Memory B cell (primary cell): Measurements from ENCODE around the gene MCF2L2.
"Not testable (repeated sequence)": the region's sequence is repeated elsewhere in the genome, so short reads cannot be mapped to it uniquely, and the experiment has no call there.

Source experiments
- ATAC-seq: fragments of 150-1000 bp; cut with Tn5 transposase; 2 replicates; pipeline ENCODE4 v1.10.0; 2021; ENCODE audit warnings: low read depth, mild to moderate bottlenecking, moderate library complexity
- DNase-seq, 2 donors: peaks; one replicate each; pipeline ENCODE4 v3.0.0; 2022; ENCODE audit warnings: low spot score in 2 of 2
- H3K27ac Mint-ChIP-seq: one replicate; pipeline ENCODE4 v1.8.0; 2022; ENCODE audit warnings: mild to moderate bottlenecking, moderate library complexity, mixed read lengths
- H3K27me3 Mint-ChIP-seq: one replicate; pipeline ENCODE4 v1.8.0; 2022; ENCODE audit warnings: mixed read lengths
- H3K36me3 Mint-ChIP-seq: one replicate; pipeline ENCODE4 v1.8.0; 2022; ENCODE audit warnings: mild to moderate bottlenecking, mixed read lengths
- H3K4me1 Mint-ChIP-seq: one replicate; pipeline ENCODE4 v1.8.0; 2022; ENCODE audit warnings: mixed read lengths
- H3K4me3 Mint-ChIP-seq: one replicate; pipeline ENCODE4 v1.8.0; 2022; ENCODE audit warnings: mild to moderate bottlenecking, moderate library complexity, mixed read lengths
- H3K9me3 Mint-ChIP-seq: one replicate; pipeline ENCODE4 v1.8.0; 2022; ENCODE audit warnings: mixed read lengths

Gene MCF2L2

GRCh38 chr3:183377307-183377959, 51.0 kb downstream of the MCF2L2 start:
- Mint-ChIP-seq H3K4me1 (peaks cover 23% of the 10 kb centered on the region), H3K27ac (no peak overlapping the region)
- no peak for ATAC-seq

GRCh38 chr3:183375787-183376186, 52.6 kb downstream of the MCF2L2 start:
- Mint-ChIP-seq H3K4me3 (no peak overlapping the region), H3K27ac (no peak overlapping the region), H3K9me3 (no peaks in the 10 kb centered on the region), H3K27me3 (peaks cover 7% of the 10 kb centered on the region), H3K4me1 (peaks cover 12% of the 10 kb centered on the region), H3K36me3 (no peaks in the 10 kb centered on the region)
- DNase-seq, result no peak
- ATAC-seq, result peak; percentile 49

More at GRCh38 chr3:183377307-183377959, 51.0 kb downstream of the MCF2L2 start:
- DNase-seq, result no peak
- H3K27me3 Mint-ChIP-seq, result peaks cover 7% of the 10 kb centered on the region
- H3K4me3 Mint-ChIP-seq, result no peak overlapping the region
- H3K36me3 Mint-ChIP-seq, result no peaks in the 10 kb centered on the region
- no peaks in the 10 kb centered on the region for H3K9me3 Mint-ChIP-seq

- Mint-ChIP-seq H3K4me3 (no peak overlapping the region), H3K9me3 (no peaks in the 10 kb centered on the region), H3K27me3 (peaks cover 7% of the 10 kb centered on the region), H3K4me1 (peaks cover 11% of the 10 kb centered on the region), H3K27ac (no peak overlapping the region), H3K36me3 (no peaks in the 10 kb centered on the region)
- no peak for DNase-seq
- no peak for ATAC-seq
Observed at GRCh38 chr3:183375337-183375736, 53.1 kb downstream of the MCF2L2 start.

- ATAC-seq (no peak), DNase-seq (no peak)
- H3K4me1 Mint-ChIP-seq, result peaks cover 11% of the 10 kb centered on the region
- peaks cover 7% of the 10 kb centered on the region for H3K27me3 Mint-ChIP-seq
- no peaks in the 10 kb centered on the region for H3K9me3 Mint-ChIP-seq
- H3K27ac Mint-ChIP-seq, result no peak overlapping the region
- H3K4me3 Mint-ChIP-seq, result no peak overlapping the region
- H3K36me3 Mint-ChIP-seq, result no peaks in the 10 kb centered on the region
Observed at GRCh38 chr3:183372911-183373310, 55.5 kb downstream of the MCF2L2 start.

GRCh38 chr3:183371600-183371968, 56.8 kb downstream of the MCF2L2 start:
- not testable (repeated sequence) for H3K4me1 Mint-ChIP-seq, H3K36me3 Mint-ChIP-seq, H3K9me3 Mint-ChIP-seq, H3K27me3 Mint-ChIP-seq, H3K4me3 Mint-ChIP-seq, H3K27ac Mint-ChIP-seq, DNase-seq, ATAC-seq

- H3K36me3 Mint-ChIP-seq, result no peaks in the 10 kb centered on the region
- H3K27ac Mint-ChIP-seq, result no peak overlapping the region
- H3K9me3 Mint-ChIP-seq, result no peaks in the 10 kb centered on the region
- DNase-seq, result no peak
- H3K27me3 Mint-ChIP-seq, result peaks cover 7% of the 10 kb centered on the region
- no peak overlapping the region for H3K4me3 Mint-ChIP-seq
- peaks cover 3% of the 10 kb centered on the region for H3K4me1 Mint-ChIP-seq
- no peak for ATAC-seq
Observed at GRCh38 chr3:183370391-183370790, 58.0 kb downstream of the MCF2L2 start.

GRCh38 chr3:183369627-183370026, 58.8 kb downstream of the MCF2L2 start:
- no peak overlapping the region for H3K27ac Mint-ChIP-seq
- H3K9me3 Mint-ChIP-seq, result no peaks in the 10 kb centered on the region
- ATAC-seq (no peak), DNase-seq (no peak)
- no peaks in the 10 kb centered on the region for H3K36me3 Mint-ChIP-seq
- H3K27me3 Mint-ChIP-seq, result peaks cover 4% of the 10 kb centered on the region
- H3K4me3 Mint-ChIP-seq, result no peak overlapping the region
- no peaks in the 10 kb centered on the region for H3K4me1 Mint-ChIP-seq

- H3K36me3 Mint-ChIP-seq, result no peaks in the 10 kb centered on the region
- H3K27ac Mint-ChIP-seq, result no peak overlapping the region
- DNase-seq, result no peak
- no peaks in the 10 kb centered on the region for H3K9me3 Mint-ChIP-seq
- no peaks in the 10 kb centered on the region for H3K4me1 Mint-ChIP-seq
- no peak for ATAC-seq
- peaks cover 4% of the 10 kb centered on the region for H3K27me3 Mint-ChIP-seq
- no peak overlapping the region for H3K4me3 Mint-ChIP-seq
Observed at GRCh38 chr3:183369117-183369516, 59.3 kb downstream of the MCF2L2 start.

- Mint-ChIP-seq H3K4me1 (no peaks in the 10 kb centered on the region), H3K9me3 (no peaks in the 10 kb centered on the region), H3K27me3 (peaks cover 10% of the 10 kb centered on the region), H3K36me3 (no peaks in the 10 kb centered on the region), H3K4me3 (no peak overlapping the region), H3K27ac (no peak overlapping the region)
- DNase-seq (no peak), ATAC-seq (no peak)
Observed at GRCh38 chr3:183360971-183361624, 67.3 kb downstream of the MCF2L2 start.

GRCh38 chr3:183359036-183359435, 69.4 kb downstream of the MCF2L2 start:
- no peak for DNase-seq
- no peak overlapping the region for H3K27ac Mint-ChIP-seq
- no peaks in the 10 kb centered on the region for H3K9me3 Mint-ChIP-seq
- H3K27me3 Mint-ChIP-seq, result peaks cover 12% of the 10 kb centered on the region
- no peaks in the 10 kb centered on the region for H3K36me3 Mint-ChIP-seq
- H3K4me3 Mint-ChIP-seq, result no peak overlapping the region
- no peaks in the 10 kb centered on the region for H3K4me1 Mint-ChIP-seq
- ATAC-seq, result no peak

- Mint-ChIP-seq H3K36me3 (no peaks in the 10 kb centered on the region), H3K27me3 (peaks cover 12% of the 10 kb centered on the region), H3K27ac (no peak overlapping the region), H3K4me3 (no peak overlapping the region), H3K4me1 (no peaks in the 10 kb centered on the region), H3K9me3 (no peaks in the 10 kb centered on the region)
- no peak for ATAC-seq
- DNase-seq, result no peak
Observed at GRCh38 chr3:183357564-183358079, 70.8 kb downstream of the MCF2L2 start.

- H3K27ac Mint-ChIP-seq, result no peak overlapping the region
- DNase-seq (no peak), ATAC-seq (no peak)
- H3K4me1 Mint-ChIP-seq, result no peaks in the 10 kb centered on the region
- H3K36me3 Mint-ChIP-seq, result no peaks in the 10 kb centered on the region
- H3K9me3 Mint-ChIP-seq, result no peaks in the 10 kb centered on the region
- peaks cover 12% of the 10 kb centered on the region for H3K27me3 Mint-ChIP-seq
- no peak overlapping the region for H3K4me3 Mint-ChIP-seq
Observed at GRCh38 chr3:183356920-183357319, 71.5 kb downstream of the MCF2L2 start.

- DNase-seq (no peak), ATAC-seq (no peak)
- H3K9me3 Mint-ChIP-seq, result no peaks in the 10 kb centered on the region
- H3K27me3 Mint-ChIP-seq, result peaks cover 13% of the 10 kb centered on the region
- H3K4me1 Mint-ChIP-seq, result no peaks in the 10 kb centered on the region
- no peak overlapping the region for H3K4me3 Mint-ChIP-seq
- H3K27ac Mint-ChIP-seq, result no peak overlapping the region
- no peaks in the 10 kb centered on the region for H3K36me3 Mint-ChIP-seq
Observed at GRCh38 chr3:183354874-183355273, 73.5 kb downstream of the MCF2L2 start.

- no peak for ATAC-seq
- Mint-ChIP-seq H3K36me3 (no peaks in the 10 kb centered on the region), H3K27me3 (peaks cover 14% of the 10 kb centered on the region)
Observed at GRCh38 chr3:183354325-183354831, 74.0 kb downstream of the MCF2L2 start.

More at GRCh38 chr3:183354325-183354831, 74.0 kb downstream of the MCF2L2 start:
- Mint-ChIP-seq H3K9me3 (no peaks in the 10 kb centered on the region), H3K4me1 (no peaks in the 10 kb centered on the region), H3K4me3 (no peak overlapping the region), H3K27ac (no peak overlapping the region)
- DNase-seq, result no peak
